Upper lobe of right lung (tissue), 1 donor: Measurements from ENCODE around the gene CHD5. TPM values are rescaled to one million over a fixed set of nuclear protein-coding genes. Genes with fewer than 3 reads are reported as not detected.

Source experiments
- ATAC-seq: fragments of 200-7000 bp; cut with Tn5 transposase; one replicate; pipeline ENCODE4 v1.9.1; 2020; ENCODE audit warnings: mild to moderate bottlenecking, moderate library complexity
- DNase-seq: peaks from one replicate; pipeline ENCODE4 v3.0.0-alpha.2; 2020
- H3K27ac ChIP-seq: fragments of 200-600 bp; one replicate; pipeline ENCODE4 v1.8.0; 2022
- H3K27me3 ChIP-seq: fragments of 200-600 bp; one replicate; pipeline ENCODE4 v1.8.0; 2022; ENCODE audit warnings: mild to moderate bottlenecking
- H3K36me3 ChIP-seq: fragments of 200-600 bp; one replicate; pipeline ENCODE4 v1.8.0; 2022
- H3K4me1 ChIP-seq: fragments of 200-600 bp; one replicate; pipeline ENCODE4 v1.8.0; 2022
- H3K4me3 ChIP-seq: fragments of 200-600 bp; one replicate; pipeline ENCODE4 v1.8.0; 2022; ENCODE audit warnings: mild to moderate bottlenecking
- H3K9me3 ChIP-seq: fragments of 200-600 bp; one replicate; pipeline ENCODE4 v1.8.0; 2022
- CTCF ChIP-seq: fragments of 200-600 bp; IDR thresholded peaks from one replicate; pipeline ENCODE4 v1.8.0; 2022; ENCODE audit warnings: antibody characterized with exemption
- intact Hi-C: fragments of 100-400 bp; cut with DNase I; formaldehyde crosslinking; loops from one replicate; pipeline ENCODE4 v1.11.0; 2022
- total RNA-seq: library from RNA; stranded (reverse); fragmentation: NEBNext Ultra II Directional; extraction: Animal tissue kit (Norgen Biotek cat#: 25700); gene quantifications from one replicate; pipeline ENCODE4 v1.2.1, GENCODE V29; 2021
- donor health status: DM: no; HTN: yes; CAD: no; lungs with severe emphysema.

CHD5 gene
- total RNA-seq, 1 donor from 2014 or later: 0.23 TPM

DNA sequence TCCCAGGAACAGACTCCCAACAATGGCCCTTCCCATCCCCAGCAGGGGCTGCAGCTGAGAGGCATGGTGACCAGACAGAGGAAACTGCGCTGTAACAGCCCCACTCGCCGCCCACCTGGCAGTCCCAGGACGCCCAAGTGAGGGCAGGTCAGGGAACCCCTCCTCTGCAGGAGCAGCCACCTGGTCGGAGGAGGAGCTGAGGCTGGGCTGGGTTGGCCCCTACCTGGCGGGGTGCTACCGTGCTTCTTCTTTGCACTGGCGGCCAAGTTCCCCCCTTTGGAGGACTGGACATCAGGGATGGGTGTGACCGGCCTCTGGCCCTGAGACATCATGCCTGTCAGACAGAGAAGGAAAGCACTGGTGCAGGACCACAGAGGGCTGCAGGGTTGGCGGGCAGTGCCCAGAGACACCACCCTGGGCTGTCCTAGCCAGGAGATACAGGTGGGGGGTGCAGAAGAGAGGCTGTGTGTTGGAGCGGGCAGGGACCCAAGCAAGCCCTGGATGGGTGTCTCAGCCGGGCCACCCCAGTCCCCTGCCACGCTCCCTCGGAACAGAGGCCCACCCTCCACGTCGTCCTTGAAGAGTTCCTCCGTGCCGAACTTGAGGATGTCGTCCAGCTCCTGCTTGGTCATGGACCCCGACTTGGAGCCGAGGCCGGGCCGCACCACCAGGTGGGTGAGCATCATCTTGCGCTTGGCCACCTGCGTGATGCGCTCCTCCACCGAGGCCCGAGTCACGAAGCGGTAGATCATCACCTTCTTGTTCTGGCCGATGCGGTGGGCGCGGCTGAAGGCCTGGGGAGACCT, 51.6 kb downstream of the CHD5 start:
- intact Hi-C loops: no loop called here
- Histone ChIP-seq H3K36me3 (no peaks in the 10 kb centered on the region), H3K27ac (no peak overlapping the region), H3K4me1 (peaks cover 5% of the 10 kb centered on the region), H3K9me3 (no peaks in the 10 kb centered on the region), H3K27me3 (no peaks in the 10 kb centered on the region), H3K4me3 (no peak overlapping the region)
- DNase-seq (peak; percentile 65), ATAC-seq (no peak)
- TF ChIP-seq CTCF: no peak

DNA sequence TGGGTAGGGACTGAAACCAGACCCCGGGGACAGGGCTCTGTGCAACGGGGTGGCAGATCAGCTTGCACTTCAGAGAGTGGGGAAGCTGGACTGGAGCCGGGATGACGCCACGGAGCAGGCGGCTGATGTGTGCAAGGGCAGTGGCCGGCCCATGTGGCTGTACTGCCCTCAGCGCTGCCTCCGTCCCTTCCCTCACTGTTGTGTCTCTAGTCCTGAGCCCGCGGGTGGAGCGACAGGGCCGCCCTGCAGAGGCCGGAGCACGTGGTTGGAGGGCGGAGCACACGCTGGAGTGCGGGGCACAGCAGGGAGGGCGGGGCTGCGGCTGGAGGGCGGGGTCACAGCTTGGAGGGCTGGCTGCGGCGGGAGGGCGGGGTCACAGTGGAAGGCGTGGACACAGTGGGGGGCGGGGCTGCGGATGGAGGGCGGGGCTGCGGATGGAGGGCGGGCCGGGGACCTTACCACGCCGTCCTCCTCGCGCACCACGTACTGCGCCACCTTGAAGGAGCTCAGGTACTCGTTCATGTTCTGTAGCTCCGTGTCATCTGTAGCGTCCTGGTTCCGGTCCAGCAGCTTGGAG, 52.4 kb downstream of the CHD5 start:
- peaks cover 5% of the 10 kb centered on the region for H3K4me1 ChIP-seq
- ATAC-seq: peak; percentile 95
- DNase-seq: peak; percentile 92
- no peaks in the 10 kb centered on the region for H3K9me3 ChIP-seq
- H3K36me3 ChIP-seq: no peaks in the 10 kb centered on the region
- H3K27ac ChIP-seq: no peak overlapping the region
- H3K4me3 ChIP-seq: no peak overlapping the region
- intact Hi-C loops: no loop called here
- H3K27me3 ChIP-seq: no peaks in the 10 kb centered on the region
- no peak for TF ChIP-seq CTCF

DNA sequence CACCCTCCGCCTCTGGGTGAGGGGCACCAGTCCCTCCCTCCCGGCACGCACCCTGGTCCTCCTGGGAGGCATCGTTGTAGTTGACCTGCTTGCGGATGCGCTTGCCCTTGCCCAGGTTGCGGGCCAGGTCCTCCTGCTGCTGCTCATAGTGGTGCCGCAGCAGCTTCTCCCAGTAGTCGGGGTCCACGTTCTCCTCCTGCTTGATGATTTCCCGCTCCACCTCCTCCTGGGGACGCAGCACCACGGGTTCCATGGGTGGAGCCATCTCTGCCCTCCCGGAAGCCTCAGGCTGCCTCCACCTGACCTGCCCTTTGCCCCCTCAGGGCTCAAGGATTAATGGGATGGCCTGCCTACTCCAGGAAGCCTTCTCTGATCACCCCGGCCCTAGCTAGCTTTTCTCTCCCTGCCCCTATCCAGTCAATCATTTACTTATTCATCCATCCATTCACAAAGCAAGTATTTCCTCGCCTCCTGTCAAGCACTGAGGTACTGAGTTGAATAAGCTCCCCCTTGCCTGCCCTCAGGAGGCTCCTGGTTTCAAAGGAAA, 53.5 kb downstream of the CHD5 start:
- Histone ChIP-seq H3K36me3 (no peaks in the 10 kb centered on the region), H3K27me3 (no peaks in the 10 kb centered on the region), H3K9me3 (no peaks in the 10 kb centered on the region), H3K4me1 (peaks cover 5% of the 10 kb centered on the region), H3K4me3 (no peak overlapping the region), H3K27ac (no peak overlapping the region)
- intact Hi-C loops: no loop called here
- no peak for ATAC-seq
- peak; percentile 45 for DNase-seq
- TF ChIP-seq CTCF: no peak

DNA sequence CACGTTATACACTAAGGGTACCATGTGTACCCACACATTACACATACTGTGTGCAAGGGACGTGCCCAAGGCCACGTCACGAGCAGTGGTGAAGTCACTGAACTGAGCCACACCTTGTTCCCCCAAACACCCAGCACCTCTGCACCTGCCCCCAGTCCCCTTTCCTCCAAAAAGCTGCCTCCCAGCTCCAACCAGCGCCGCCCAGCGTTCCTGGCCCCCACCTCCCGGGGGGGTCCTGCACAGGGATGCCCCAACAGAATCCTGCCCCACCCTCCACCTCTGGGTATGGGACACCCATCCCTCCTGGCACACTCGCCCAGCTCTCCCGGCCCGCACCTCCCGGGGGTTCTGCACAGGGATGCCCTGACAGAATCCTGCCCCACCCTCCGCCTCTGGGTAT, 54.1 kb downstream of the CHD5 start:
- no peaks in the 10 kb centered on the region for H3K27me3 ChIP-seq
- no peak overlapping the region for H3K4me3 ChIP-seq
- H3K36me3 ChIP-seq: no peaks in the 10 kb centered on the region
- H3K9me3 ChIP-seq: no peaks in the 10 kb centered on the region
- ATAC-seq (no peak), DNase-seq (peak; percentile 60)
- no peak overlapping the region for H3K27ac ChIP-seq
- intact Hi-C loops: no loop called here
- peaks cover 5% of the 10 kb centered on the region for H3K4me1 ChIP-seq
- TF ChIP-seq CTCF: no peak

DNA sequence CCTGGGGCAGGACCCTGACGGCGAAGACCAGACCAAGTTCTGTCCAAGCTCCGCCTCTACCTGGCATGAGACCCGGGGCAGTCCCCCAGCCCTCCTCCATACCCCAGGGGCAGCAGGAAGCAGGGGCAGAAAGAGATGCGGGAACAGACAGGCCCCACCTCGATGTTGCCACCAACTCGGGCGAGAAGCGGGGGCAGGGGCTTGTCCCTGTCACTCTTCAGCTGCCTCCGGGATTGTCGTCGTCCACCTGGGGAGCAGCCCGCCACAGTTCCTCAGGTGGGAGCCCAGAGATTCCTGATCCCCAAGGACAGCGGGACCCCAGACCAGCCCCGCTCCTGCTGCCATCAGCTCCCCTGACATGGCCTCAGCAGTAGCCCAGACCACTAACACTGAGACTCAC, 54.8 kb downstream of the CHD5 start:
- Histone ChIP-seq H3K27me3 (no peaks in the 10 kb centered on the region), H3K27ac (no peak overlapping the region), H3K4me3 (no peak overlapping the region), H3K4me1 (peaks cover 5% of the 10 kb centered on the region), H3K9me3 (no peaks in the 10 kb centered on the region), H3K36me3 (no peaks in the 10 kb centered on the region)
- DNase-seq: peak; percentile 61
- no peak for TF ChIP-seq CTCF
- ATAC-seq: no peak
- intact Hi-C loops: no loop called here
